ENCODE results near the gene EHF.

Gene EHF

GRCh38 chr11:34620820-34621792, at the start of gene EHF:
Gene EHF (plus strand): TSS chr11:34621093. CDS start chr11:34642631, 21,538 bp downstream.
- CTCF ChIA-PET = interaction anchor here (0.6 kb wide), 1 partner anchor 269 kb away, joined by 4 read pairs; no protein-coding TSS in a partner anchor
- POLR2A ChIA-PET (ENCODE audit: low non-redundant PET) = no interaction called here
- TF ChIP-seq, protein P1, sequence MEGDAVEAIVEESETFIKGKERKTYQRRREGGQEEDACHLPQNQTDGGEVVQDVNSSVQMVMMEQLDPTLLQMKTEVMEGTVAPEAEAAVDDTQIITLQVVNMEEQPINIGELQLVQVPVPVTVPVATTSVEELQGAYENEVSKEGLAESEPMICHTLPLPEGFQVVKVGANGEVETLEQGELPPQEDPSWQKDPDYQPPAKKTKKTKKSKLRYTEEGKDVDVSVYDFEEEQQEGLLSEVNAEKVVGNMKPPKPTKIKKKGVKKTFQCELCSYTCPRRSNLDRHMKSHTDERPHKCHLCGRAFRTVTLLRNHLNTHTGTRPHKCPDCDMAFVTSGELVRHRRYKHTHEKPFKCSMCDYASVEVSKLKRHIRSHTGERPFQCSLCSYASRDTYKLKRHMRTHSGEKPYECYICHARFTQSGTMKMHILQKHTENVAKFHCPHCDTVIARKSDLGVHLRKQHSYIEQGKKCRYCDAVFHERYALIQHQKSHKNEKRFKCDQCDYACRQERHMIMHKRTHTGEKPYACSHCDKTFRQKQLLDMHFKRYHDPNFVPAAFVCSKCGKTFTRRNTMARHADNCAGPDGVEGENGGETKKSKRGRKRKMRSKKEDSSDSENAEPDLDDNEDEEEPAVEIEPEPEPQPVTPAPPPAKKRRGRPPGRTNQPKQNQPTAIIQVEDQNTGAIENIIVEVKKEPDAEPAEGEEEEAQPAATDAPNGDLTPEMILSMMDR (conservative IDR thresholded peaks at IDR 0.05; ENCODE audit: low read depth) = no peak
- no peak within 1 kb of the TSS for H3K27ac ChIP-seq
- peak; percentile 50 for DNase-seq (ENCODE audit: low spot score)

DNA sequence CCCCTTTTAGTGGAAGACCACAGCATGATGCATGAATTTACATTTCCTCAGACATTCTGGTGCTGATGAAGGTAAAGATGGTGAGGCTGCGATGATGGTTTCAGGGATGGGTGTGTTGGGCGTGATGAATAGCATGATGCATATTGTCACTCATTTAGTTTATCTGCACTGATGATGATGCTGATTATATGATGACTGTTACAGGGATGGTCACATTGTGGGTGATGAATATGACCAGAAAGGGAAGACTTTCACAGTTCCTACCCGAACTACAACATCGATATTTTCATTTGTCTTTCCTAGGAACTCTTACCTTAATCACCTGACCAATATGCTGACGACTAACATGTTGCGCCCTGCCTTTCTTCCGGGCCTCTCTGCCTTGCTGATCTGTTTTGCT, 47.4 kb upstream of the EHF start:
- DNase-seq (ENCODE audit: low spot score) = no peak
- POLR2A ChIA-PET (ENCODE audit: low non-redundant PET) = no interaction called here
- CTCF ChIA-PET = no interaction called here
- TF ChIP-seq, protein P1 (conservative IDR thresholded peaks at IDR 0.05; ENCODE audit: low read depth) = no peak
- no peak overlapping the region for H3K27ac ChIP-seq

DNA sequence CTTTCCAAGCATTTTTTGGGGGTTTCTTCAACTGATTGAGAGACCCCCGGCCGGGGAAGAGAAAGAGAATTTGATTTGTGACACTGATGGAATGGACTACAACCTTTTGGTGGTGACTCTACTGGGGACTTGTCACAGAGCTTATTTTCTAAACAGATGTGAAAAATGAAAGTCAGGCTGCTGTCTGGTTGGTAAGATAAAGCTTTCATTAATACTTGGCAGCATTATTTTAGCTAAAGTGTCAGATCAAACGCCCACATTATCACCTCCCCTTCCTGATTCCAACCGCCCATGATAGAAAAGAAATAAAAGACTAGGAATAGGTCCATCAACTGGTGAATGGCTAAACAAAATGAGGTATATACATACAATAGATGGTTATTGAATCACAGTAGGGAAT, 45.6 kb upstream of the EHF start:
- ChIA-PET POLR2A (ENCODE audit: low non-redundant PET) (no interaction called here), CTCF (no interaction called here)
- no peak for DNase-seq (ENCODE audit: low spot score)
- TF ChIP-seq, protein P1 (conservative IDR thresholded peaks at IDR 0.05; ENCODE audit: low read depth) = no peak
- no peak overlapping the region for H3K27ac ChIP-seq

DNA sequence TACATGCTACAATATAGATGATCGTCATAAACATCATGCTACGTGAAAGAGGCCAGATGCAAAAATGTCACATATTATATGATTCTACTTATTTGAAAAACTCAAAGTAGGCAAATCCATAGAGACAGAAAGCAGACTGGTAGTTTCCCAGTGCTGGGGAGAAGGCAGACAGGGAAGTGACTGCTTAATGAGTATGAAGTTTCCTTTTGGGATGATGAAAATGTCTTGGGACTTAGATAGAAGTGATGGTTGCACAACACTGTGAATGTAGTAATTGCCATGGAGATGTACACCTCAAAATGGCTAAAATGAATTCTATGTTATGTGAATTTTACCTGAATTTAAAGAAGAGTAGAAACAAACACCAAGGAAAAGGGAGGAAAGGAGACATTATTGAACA, 45.2 kb upstream of the EHF start:
- CTCF ChIA-PET = no interaction called here
- DNase-seq (ENCODE audit: low spot score) = no peak

GRCh38 chr11:34576331-34576730, 44.6 kb upstream of the EHF start:
- TF ChIP-seq, protein P1 (conservative IDR thresholded peaks at IDR 0.05; ENCODE audit: low read depth) = no peak
- no peak for DNase-seq (ENCODE audit: low spot score)
- POLR2A ChIA-PET (ENCODE audit: low non-redundant PET) = no interaction called here
- CTCF ChIA-PET = no interaction called here
- no peak overlapping the region for H3K27ac ChIP-seq

More for the DNA sequence above, 45.2 kb upstream of the EHF start:
- TF ChIP-seq, protein P1 (conservative IDR thresholded peaks at IDR 0.05; ENCODE audit: low read depth) = no peak
- no peak overlapping the region for H3K27ac ChIP-seq
- POLR2A ChIA-PET (ENCODE audit: low non-redundant PET) = no interaction called here

GRCh38 chr11:34583818-34584217, 37.1 kb upstream of the EHF start:
- POLR2A ChIA-PET (ENCODE audit: low non-redundant PET) = no interaction called here
- no peak overlapping the region for H3K27ac ChIP-seq
- CTCF ChIA-PET = no interaction called here
- TF ChIP-seq, protein P1 (conservative IDR thresholded peaks at IDR 0.05; ENCODE audit: low read depth) = no peak
- DNase-seq (ENCODE audit: low spot score) = no peak
